ENCODE results near the gene PCDHGB1.
A peak's percentile ranks its signal among the peaks of the same experiment; 100 is the strongest.
"Not testable (repeated sequence)": the region's sequence is repeated elsewhere in the genome, so short reads cannot be mapped to it uniquely, and the experiment has no call there.

Gene PCDHGB1

GRCh38 chr5:141313711-141314110, 36.2 kb upstream of the PCDHGB1 start:
- TF ChIP-seq EZH2 (IDR thresholded peaks at IDR 0.05; ENCODE audit: borderline replicate concordance, low read length) (no peak), CTCF (IDR thresholded peaks at IDR 0.05; ENCODE audit: low read length) (no peak)
- H3K36me3 ChIP-seq (ENCODE audit: insufficient read depth, low read length): peaks cover 52% of the 10 kb centered on the region
- H3K4me2 ChIP-seq (ENCODE audit: low read length): no peak overlapping the region
- no peak overlapping the region for H2AFZ ChIP-seq (ENCODE audit: low read length)
- no peak overlapping the region for H3K4me3 ChIP-seq (ENCODE audit: low read depth, low read length, poor library complexity, severe bottlenecking)
- H3K79me2 ChIP-seq (ENCODE audit: insufficient read depth, low read length): peaks cover 11% of the 10 kb centered on the region
- no peak overlapping the region for H3K9ac ChIP-seq (ENCODE audit: low read length)
- no peaks in the 10 kb centered on the region for H3K4me1 ChIP-seq (ENCODE audit: insufficient read depth, low read length, severe bottlenecking)
- H3K27ac ChIP-seq (ENCODE audit: low read depth, low read length, poor library complexity, severe bottlenecking): no peak overlapping the region
- no peaks in the 10 kb centered on the region for H3F3A ChIP-seq (ENCODE audit: insufficient read depth, low read length)
- H3K9me3 ChIP-seq (ENCODE audit: low read length): peaks cover 52% of the 10 kb centered on the region
- H4K20me1 ChIP-seq (ENCODE audit: insufficient read depth, low read length): no peaks in the 10 kb centered on the region
- no peaks in the 10 kb centered on the region for H3K9me2 ChIP-seq (ENCODE audit: low read depth, low read length)
- no peaks in the 10 kb centered on the region for H3K27me3 ChIP-seq (ENCODE audit: insufficient read depth, low read length)

GRCh38 chr5:141316963-141317362, 32.9 kb upstream of the PCDHGB1 start:
- H3K9ac ChIP-seq (ENCODE audit: low read length); H3K9me2 ChIP-seq (ENCODE audit: low read depth, low read length); H3K4me2 ChIP-seq (ENCODE audit: low read length); H3F3A ChIP-seq (ENCODE audit: insufficient read depth, low read length); H3K4me3 ChIP-seq (ENCODE audit: low read depth, low read length, poor library complexity, severe bottlenecking); H4K20me1 ChIP-seq (ENCODE audit: insufficient read depth, low read length); H2AFZ ChIP-seq (ENCODE audit: low read length); H3K27me3 ChIP-seq (ENCODE audit: insufficient read depth, low read length); H3K27ac ChIP-seq (ENCODE audit: low read depth, low read length, poor library complexity, severe bottlenecking): not testable (repeated sequence)
- Histone ChIP-seq H3K79me2 (ENCODE audit: insufficient read depth, low read length) (peaks cover 24% of the 10 kb centered on the region), H3K4me1 (ENCODE audit: insufficient read depth, low read length, severe bottlenecking) (peaks cover 18% of the 10 kb centered on the region), H3K36me3 (ENCODE audit: insufficient read depth, low read length) (peaks cover 65% of the 10 kb centered on the region), H3K9me3 (ENCODE audit: low read length) (peaks cover 50% of the 10 kb centered on the region)

GRCh38 chr5:141319202-141319601, 30.7 kb upstream of the PCDHGB1 start:
- Histone ChIP-seq H3K27me3 (ENCODE audit: insufficient read depth, low read length) (no peaks in the 10 kb centered on the region), H3K36me3 (ENCODE audit: insufficient read depth, low read length) (peaks cover 50% of the 10 kb centered on the region), H3K27ac (ENCODE audit: low read depth, low read length, poor library complexity, severe bottlenecking) (no peak overlapping the region), H3K9me3 (ENCODE audit: low read length) (peaks cover 36% of the 10 kb centered on the region), H3K79me2 (ENCODE audit: insufficient read depth, low read length) (peaks cover 24% of the 10 kb centered on the region), H3K4me2 (ENCODE audit: low read length) (peak overlapping the region; percentile 66), H3K4me1 (ENCODE audit: insufficient read depth, low read length, severe bottlenecking) (peaks cover 19% of the 10 kb centered on the region), H3K9me2 (ENCODE audit: low read depth, low read length) (no peaks in the 10 kb centered on the region), H4K20me1 (ENCODE audit: insufficient read depth, low read length) (no peaks in the 10 kb centered on the region), H3K9ac (ENCODE audit: low read length) (no peak overlapping the region), H3K4me3 (ENCODE audit: low read depth, low read length, poor library complexity, severe bottlenecking) (peak overlapping the region; percentile 86), H3F3A (ENCODE audit: insufficient read depth, low read length) (no peaks in the 10 kb centered on the region), H2AFZ (ENCODE audit: low read length) (no peak overlapping the region)
- TF ChIP-seq EZH2 (IDR thresholded peaks at IDR 0.05; ENCODE audit: borderline replicate concordance, low read length): no peak
- TF ChIP-seq CTCF (IDR thresholded peaks at IDR 0.05; ENCODE audit: low read length): no peak

GRCh38 chr5:141319699-141320098, 30.2 kb upstream of the PCDHGB1 start:
- H3F3A ChIP-seq (ENCODE audit: insufficient read depth, low read length): no peaks in the 10 kb centered on the region
- peaks cover 49% of the 10 kb centered on the region for H3K36me3 ChIP-seq (ENCODE audit: insufficient read depth, low read length)
- H3K4me2 ChIP-seq (ENCODE audit: low read length): peak overlapping the region; percentile 66
- no peak for TF ChIP-seq CTCF (IDR thresholded peaks at IDR 0.05; ENCODE audit: low read length)
- no peak for TF ChIP-seq EZH2 (IDR thresholded peaks at IDR 0.05; ENCODE audit: borderline replicate concordance, low read length)
- H3K9me3 ChIP-seq (ENCODE audit: low read length): peaks cover 34% of the 10 kb centered on the region
- no peak overlapping the region for H3K27ac ChIP-seq (ENCODE audit: low read depth, low read length, poor library complexity, severe bottlenecking)
- H3K4me1 ChIP-seq (ENCODE audit: insufficient read depth, low read length, severe bottlenecking): peaks cover 19% of the 10 kb centered on the region
- peaks cover 24% of the 10 kb centered on the region for H3K79me2 ChIP-seq (ENCODE audit: insufficient read depth, low read length)
- H3K4me3 ChIP-seq (ENCODE audit: low read depth, low read length, poor library complexity, severe bottlenecking): peak overlapping the region; percentile 86
- H3K27me3 ChIP-seq (ENCODE audit: insufficient read depth, low read length): no peaks in the 10 kb centered on the region
- H3K9me2 ChIP-seq (ENCODE audit: low read depth, low read length): no peaks in the 10 kb centered on the region
- H2AFZ ChIP-seq (ENCODE audit: low read length): no peak overlapping the region
- H4K20me1 ChIP-seq (ENCODE audit: insufficient read depth, low read length): no peaks in the 10 kb centered on the region
- no peak overlapping the region; the same call in 1 of the 2 replicates for H3K9ac ChIP-seq (ENCODE audit: low read length)

Data from OCI-LY1 (cell line).